ENCODE results near the gene PRKAG3. TPM values are rescaled to one million over a fixed set of nuclear protein-coding genes. Genes with fewer than 3 reads are reported as not detected.

PRKAG3 gene
- total RNA-seq, 1 experiment from 2014 or later = not detected

DNA sequence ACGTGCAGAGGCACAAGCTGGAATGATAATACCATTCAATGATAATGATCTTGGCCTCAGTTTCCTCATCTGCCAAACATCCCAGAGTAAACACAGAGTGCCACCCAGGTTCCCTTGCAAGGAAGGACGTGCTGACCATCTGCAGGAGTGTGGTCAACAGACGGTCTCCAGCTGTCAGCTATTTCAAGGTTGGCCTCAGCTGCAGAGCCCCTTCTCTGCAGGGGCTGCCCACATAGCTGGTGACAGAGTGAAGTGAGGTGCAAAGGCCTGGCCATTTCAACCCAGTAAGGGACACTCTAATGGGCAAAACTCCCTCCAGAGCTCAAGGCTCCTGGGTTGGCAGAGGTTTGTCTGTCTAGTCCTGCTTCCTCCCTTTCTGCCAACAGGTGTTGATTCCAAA lies 19.7 kb upstream of the PRKAG3 start:
- peaks cover 27% of the 10 kb centered on the region for H3K4me1 Mint-ChIP-seq
- TF ChIP-seq ATF1 (CRISPR knock-in tag; IDR thresholded peaks at IDR 0.05) (no peak), E2F5 (CRISPR knock-in tag; IDR thresholded peaks at IDR 0.05) (no peak), E2F1 (CRISPR knock-in tag; IDR thresholded peaks at IDR 0.05) (no peak), GRHL2 (CRISPR knock-in tag; IDR thresholded peaks at IDR 0.05; ENCODE audit: insufficient replicate concordance, severe bottlenecking) (no peak), KAT7 (CRISPR knock-in tag; IDR thresholded peaks at IDR 0.05; ENCODE audit: borderline replicate concordance) (no peak), ATF6 (CRISPR knock-in tag; IDR thresholded peaks at IDR 0.05) (no peak), TCF7 (CRISPR knock-in tag; IDR thresholded peaks at IDR 0.05; ENCODE audit: low read depth) (no peak), ELF4 (CRISPR knock-in tag; IDR thresholded peaks at IDR 0.05; ENCODE audit: low read depth) (no peak)
- TF ChIP-seq, protein P1, sequence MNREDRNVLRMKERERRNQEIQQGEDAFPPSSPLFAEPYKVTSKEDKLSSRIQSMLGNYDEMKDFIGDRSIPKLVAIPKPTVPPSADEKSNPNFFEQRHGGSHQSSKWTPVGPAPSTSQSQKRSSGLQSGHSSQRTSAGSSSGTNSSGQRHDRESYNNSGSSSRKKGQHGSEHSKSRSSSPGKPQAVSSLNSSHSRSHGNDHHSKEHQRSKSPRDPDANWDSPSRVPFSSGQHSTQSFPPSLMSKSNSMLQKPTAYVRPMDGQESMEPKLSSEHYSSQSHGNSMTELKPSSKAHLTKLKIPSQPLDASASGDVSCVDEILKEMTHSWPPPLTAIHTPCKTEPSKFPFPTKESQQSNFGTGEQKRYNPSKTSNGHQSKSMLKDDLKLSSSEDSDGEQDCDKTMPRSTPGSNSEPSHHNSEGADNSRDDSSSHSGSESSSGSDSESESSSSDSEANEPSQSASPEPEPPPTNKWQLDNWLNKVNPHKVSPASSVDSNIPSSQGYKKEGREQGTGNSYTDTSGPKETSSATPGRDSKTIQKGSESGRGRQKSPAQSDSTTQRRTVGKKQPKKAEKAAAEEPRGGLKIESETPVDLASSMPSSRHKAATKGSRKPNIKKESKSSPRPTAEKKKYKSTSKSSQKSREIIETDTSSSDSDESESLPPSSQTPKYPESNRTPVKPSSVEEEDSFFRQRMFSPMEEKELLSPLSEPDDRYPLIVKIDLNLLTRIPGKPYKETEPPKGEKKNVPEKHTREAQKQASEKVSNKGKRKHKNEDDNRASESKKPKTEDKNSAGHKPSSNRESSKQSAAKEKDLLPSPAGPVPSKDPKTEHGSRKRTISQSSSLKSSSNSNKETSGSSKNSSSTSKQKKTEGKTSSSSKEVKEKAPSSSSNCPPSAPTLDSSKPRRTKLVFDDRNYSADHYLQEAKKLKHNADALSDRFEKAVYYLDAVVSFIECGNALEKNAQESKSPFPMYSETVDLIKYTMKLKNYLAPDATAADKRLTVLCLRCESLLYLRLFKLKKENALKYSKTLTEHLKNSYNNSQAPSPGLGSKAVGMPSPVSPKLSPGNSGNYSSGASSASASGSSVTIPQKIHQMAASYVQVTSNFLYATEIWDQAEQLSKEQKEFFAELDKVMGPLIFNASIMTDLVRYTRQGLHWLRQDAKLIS (CRISPR knock-in tag; IDR thresholded peaks at IDR 0.05; ENCODE audit: borderline replicate concordance) = no peak
- TF ChIP-seq, protein P2, sequence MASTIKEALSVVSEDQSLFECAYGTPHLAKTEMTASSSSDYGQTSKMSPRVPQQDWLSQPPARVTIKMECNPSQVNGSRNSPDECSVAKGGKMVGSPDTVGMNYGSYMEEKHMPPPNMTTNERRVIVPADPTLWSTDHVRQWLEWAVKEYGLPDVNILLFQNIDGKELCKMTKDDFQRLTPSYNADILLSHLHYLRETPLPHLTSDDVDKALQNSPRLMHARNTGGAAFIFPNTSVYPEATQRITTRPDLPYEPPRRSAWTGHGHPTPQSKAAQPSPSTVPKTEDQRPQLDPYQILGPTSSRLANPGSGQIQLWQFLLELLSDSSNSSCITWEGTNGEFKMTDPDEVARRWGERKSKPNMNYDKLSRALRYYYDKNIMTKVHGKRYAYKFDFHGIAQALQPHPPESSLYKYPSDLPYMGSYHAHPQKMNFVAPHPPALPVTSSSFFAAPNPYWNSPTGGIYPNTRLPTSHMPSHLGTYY (CRISPR knock-in tag; IDR thresholded peaks at IDR 0.05) = no peak
- DNase-seq (ENCODE audit: low spot score) (no peak), ATAC-seq (no peak)
- H3K27ac Mint-ChIP-seq = no peak overlapping the region
- no peak overlapping the region for H3K4me3 Mint-ChIP-seq
- POLR2A ChIA-PET = interaction anchor here (0.6 to 0.7 kb wide), 2 partner anchors 21 to 40 kb away, joined by 3 to 4 read pairs; no protein-coding TSS in a partner anchor
- peaks cover 9% of the 10 kb centered on the region for H3K36me3 Mint-ChIP-seq
- CTCF ChIA-PET = interaction anchor here (0.6 to 3.5 kb wide), 6 partner anchors 22 to 129 kb away, joined by 3 to 22 read pairs (median 6); partner anchors contain the start of gene CDK5R2
- H3K9me3 Mint-ChIP-seq = peaks cover 3% of the 10 kb centered on the region; the same call in 1 of the 2 replicates
- peaks cover 48% of the 10 kb centered on the region for H3K27me3 Mint-ChIP-seq (ENCODE audit: low read depth)

DNA sequence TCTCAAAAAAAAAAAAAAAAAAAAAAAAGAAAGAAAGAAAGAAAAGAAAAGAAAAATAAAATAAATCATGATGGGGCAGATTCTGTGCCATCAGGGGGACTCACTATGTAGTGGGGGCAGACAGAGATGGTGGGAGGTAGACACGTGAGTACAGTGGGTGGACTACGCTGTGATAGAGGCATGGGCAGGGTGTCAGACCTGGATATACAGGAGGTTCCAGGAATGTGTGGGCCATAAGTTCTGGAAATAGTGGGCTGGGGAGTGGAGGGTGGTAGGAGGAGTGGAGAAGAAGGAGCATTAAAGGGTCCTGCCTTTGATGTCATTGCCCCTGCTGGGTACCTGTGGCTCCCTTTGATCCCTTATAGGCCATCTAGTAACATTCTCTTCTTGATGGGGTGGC lies 19.2 kb upstream of the PRKAG3 start:
- no peak overlapping the region for H3K4me3 Mint-ChIP-seq
- ChIA-PET CTCF (interaction anchor here (1.0 to 3.9 kb wide), 6 partner anchors 26 to 179 kb away, joined by 3 to 54 read pairs (median 4); no protein-coding TSS in a partner anchor), POLR2A (no interaction called here)
- peaks cover 43% of the 10 kb centered on the region for H3K27me3 Mint-ChIP-seq (ENCODE audit: low read depth)
- no peak for ATAC-seq
- H3K27ac Mint-ChIP-seq = no peak overlapping the region
- H3K9me3 Mint-ChIP-seq = peaks cover 3% of the 10 kb centered on the region; the same call in 1 of the 2 replicates
- no peak for TF ChIP-seq ZNF263 (CRISPR knock-in tag; IDR thresholded peaks at IDR 0.05; ENCODE audit: low read depth)
- peaks cover 22% of the 10 kb centered on the region for H3K4me1 Mint-ChIP-seq
- DNase-seq (ENCODE audit: low spot score) = no peak
- H3K36me3 Mint-ChIP-seq = peaks cover 9% of the 10 kb centered on the region

- DNase-seq (ENCODE audit: low spot score) (no peak), ATAC-seq (no peak)
- peaks cover 32% of the 10 kb centered on the region for H3K27me3 Mint-ChIP-seq (ENCODE audit: low read depth)
- peaks cover 13% of the 10 kb centered on the region for H3K4me1 Mint-ChIP-seq
- CTCF ChIA-PET = interaction anchor here (0.8 to 3.9 kb wide), 6 partner anchors 110 to 180 kb away, joined by 3 to 54 read pairs (median 3); partner anchors contain the start of gene CDK5R2
- H3K9me3 Mint-ChIP-seq = peaks cover 11% of the 10 kb centered on the region
- H3K4me3 Mint-ChIP-seq = no peak overlapping the region
- H3K27ac Mint-ChIP-seq = no peak overlapping the region
- H3K36me3 Mint-ChIP-seq = peaks cover 13% of the 10 kb centered on the region
- POLR2A ChIA-PET = no interaction called here
- no peak for TF ChIP-seq E2F1 (CRISPR knock-in tag; IDR thresholded peaks at IDR 0.05)
- TF ChIP-seq, protein P3, sequence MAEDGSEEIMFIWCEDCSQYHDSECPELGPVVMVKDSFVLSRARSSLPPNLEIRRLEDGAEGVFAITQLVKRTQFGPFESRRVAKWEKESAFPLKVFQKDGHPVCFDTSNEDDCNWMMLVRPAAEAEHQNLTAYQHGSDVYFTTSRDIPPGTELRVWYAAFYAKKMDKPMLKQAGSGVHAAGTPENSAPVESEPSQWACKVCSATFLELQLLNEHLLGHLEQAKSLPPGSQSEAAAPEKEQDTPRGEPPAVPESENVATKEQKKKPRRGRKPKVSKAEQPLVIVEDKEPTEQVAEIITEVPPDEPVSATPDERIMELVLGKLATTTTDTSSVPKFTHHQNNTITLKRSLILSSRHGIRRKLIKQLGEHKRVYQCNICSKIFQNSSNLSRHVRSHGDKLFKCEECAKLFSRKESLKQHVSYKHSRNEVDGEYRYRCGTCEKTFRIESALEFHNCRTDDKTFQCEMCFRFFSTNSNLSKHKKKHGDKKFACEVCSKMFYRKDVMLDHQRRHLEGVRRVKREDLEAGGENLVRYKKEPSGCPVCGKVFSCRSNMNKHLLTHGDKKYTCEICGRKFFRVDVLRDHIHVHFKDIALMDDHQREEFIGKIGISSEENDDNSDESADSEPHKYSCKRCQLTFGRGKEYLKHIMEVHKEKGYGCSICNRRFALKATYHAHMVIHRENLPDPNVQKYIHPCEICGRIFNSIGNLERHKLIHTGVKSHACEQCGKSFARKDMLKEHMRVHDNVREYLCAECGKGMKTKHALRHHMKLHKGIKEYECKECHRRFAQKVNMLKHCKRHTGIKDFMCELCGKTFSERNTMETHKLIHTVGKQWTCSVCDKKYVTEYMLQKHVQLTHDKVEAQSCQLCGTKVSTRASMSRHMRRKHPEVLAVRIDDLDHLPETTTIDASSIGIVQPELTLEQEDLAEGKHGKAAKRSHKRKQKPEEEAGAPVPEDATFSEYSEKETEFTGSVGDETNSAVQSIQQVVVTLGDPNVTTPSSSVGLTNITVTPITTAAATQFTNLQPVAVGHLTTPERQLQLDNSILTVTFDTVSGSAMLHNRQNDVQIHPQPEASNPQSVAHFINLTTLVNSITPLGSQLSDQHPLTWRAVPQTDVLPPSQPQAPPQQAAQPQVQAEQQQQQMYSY (CRISPR knock-in tag; IDR thresholded peaks at IDR 0.05) = no peak
- TF ChIP-seq SP1 (CRISPR knock-in tag; conservative IDR thresholded peaks at IDR 0.05) = no peak
- no peak for TF ChIP-seq JUN (CRISPR knock-in tag; IDR thresholded peaks at IDR 0.05)
- TF ChIP-seq SMAD3 (CRISPR knock-in tag; IDR thresholded peaks at IDR 0.05; ENCODE audit: borderline replicate concordance) = no peak
- no peak for TF ChIP-seq JAZF1 (CRISPR knock-in tag; IDR thresholded peaks at IDR 0.05)
- TF ChIP-seq CREB1 (CRISPR knock-in tag; IDR thresholded peaks at IDR 0.05) = no peak
These were observed 18.1 kb upstream of the PRKAG3 start for GRCh38 chr2:218849721-218850120.

Data from WTC11 (cell line).